Measurements from ENCODE around the gene MOSPD2. TPM values are rescaled to one million over a fixed set of nuclear protein-coding genes. Genes with fewer than 3 reads are reported as not detected.

Gene MOSPD2
- total and polyA plus RNA-seq, 2 of the 8 experiments (the other 6 are each of a cell fraction or from before 2014, with no cell fraction given): 4.5 to 12.1 TPM

GRCh38 chrX:14934423-14934822, 61.2 kb downstream of the MOSPD2 start:
- Histone ChIP-seq H4K8ac (ENCODE audit: extremely low read depth, insufficient read depth, low read length) (no peak overlapping the region), H4K20me1 (replicated peaks in 1 of 2; ENCODE audit: control insufficient read depth in 1 of 2, insufficient read depth in 2 of 2, low read length in 2 of 2) (no peaks in the 10 kb centered on the region), H3K36me3 (ENCODE audit: control insufficient read depth in 2 of 4, insufficient read depth in 4 of 4, low read length in 3 of 4) (no peaks in the 10 kb centered on the region), H3K23ac (ENCODE audit: insufficient read length) (no peak overlapping the region), H3K9ac (replicated peaks in 1 of 4; ENCODE audit: extremely low read depth in 1 of 4, low read depth in 3 of 4, low read length in 3 of 4) (no peak overlapping the region), H3K23me2 (ENCODE audit: low read depth, low read length) (no peaks in the 10 kb centered on the region), H3K9me3 (ENCODE audit: insufficient read depth in 2 of 2, low read depth in 1 of 2, low read length in 1 of 2) (no peaks in the 10 kb centered on the region), H2BK20ac (ENCODE audit: low read length) (no peak overlapping the region), H3K14ac (ENCODE audit: insufficient read length) (no peak overlapping the region), H3K4me2 (ENCODE audit: insufficient read depth in 1 of 2, low read depth in 2 of 2, low read length in 2 of 2) (no peak overlapping the region), H4K5ac (ENCODE audit: insufficient read length, low read depth, low read length) (no peak overlapping the region), H2BK5ac (ENCODE audit: low read depth, low read length) (no peak overlapping the region), H3K56ac (replicated peaks; ENCODE audit: insufficient read length, low read depth, low read length) (no peak overlapping the region), H3K79me2 (ENCODE audit: control insufficient read depth in 1 of 2, insufficient read depth in 2 of 2, low read length in 2 of 2) (no peaks in the 10 kb centered on the region), H3K4me1 (replicated peaks in 1 of 4; ENCODE audit: control insufficient read depth in 3 of 4, insufficient read depth in 4 of 4, low read length in 3 of 4) (no peaks in the 10 kb centered on the region), H2BK120ac (replicated peaks; ENCODE audit: low read depth, low read length) (no peak overlapping the region), H2BK12ac (ENCODE audit: low read depth, low read length) (no peak overlapping the region), H2BK15ac (ENCODE audit: low read length) (no peak overlapping the region), H4K91ac (replicated peaks; ENCODE audit: insufficient read length, low read length) (no peak overlapping the region), H3K27me3 (replicated peaks in 1 of 4; ENCODE audit: control insufficient read depth in 3 of 4, extremely low read depth in 1 of 4, insufficient read depth in 3 of 4, low read length in 3 of 4) (no peaks in the 10 kb centered on the region), H3K27ac (ENCODE audit: low read depth, low read length) (no peak overlapping the region), H2AK5ac (ENCODE audit: low read depth, low read length) (no peak overlapping the region), H3K4me3 (ENCODE audit: extremely low read depth in 1 of 4, insufficient read depth in 2 of 4, low read depth in 3 of 4, low read length in 4 of 4) (no peak overlapping the region), H3K4ac (replicated peaks; ENCODE audit: insufficient read length, low read depth, low read length) (no peak overlapping the region), H3K79me1 (ENCODE audit: low read depth, low read length) (no peaks in the 10 kb centered on the region), H2AFZ (ENCODE audit: low read length) (no peak overlapping the region), H3K18ac (ENCODE audit: extremely low read depth, low read length) (no peak overlapping the region)
- 100% methylated on average over 1 of the region's 1 CpG; no CpG with 5 or more reads in 1 of the 2 experiments for WGBS, 2 experiments (ENCODE audit: extremely low coverage in 1 of 2, insufficient coverage in 1 of 2, insufficient read length in 1 of 2, insufficient replicate concordance in 2 of 2, low coverage in 1 of 2, low lambda C conversion rate in 2 of 2, missing lambda C conversion rate in 1 of 2)
- DNase-seq (ENCODE audit: low read depth in 1 of 2, low spot score in 2 of 2): no peak
- ChIA-PET POLR2A (ENCODE audit: partially characterized antibody) (no interaction called here), CTCF (ENCODE audit: partially characterized antibody) (no interaction called here)
- no peak for FAIRE-seq
- TF ChIP-seq CBX8 (IDR thresholded peaks at IDR 0.05; ENCODE audit: borderline replicate concordance, low read depth, low read length) (no peak), JUND (IDR thresholded peaks at IDR 0.05; ENCODE audit: low read length) (no peak), RFX5 (IDR thresholded peaks at IDR 0.05; ENCODE audit: borderline replicate concordance, low read depth, low read length) (no peak), FOSL1 (IDR thresholded peaks at IDR 0.05; ENCODE audit: insufficient read depth, low read depth, low read length) (no peak), SP4 (IDR thresholded peaks at IDR 0.05; ENCODE audit: low read length) (no peak), CTCF (IDR thresholded peaks at IDR 0.05; ENCODE audit: control extremely low read depth in 1 of 3, insufficient read depth in 1 of 3, low read depth in 1 of 3, low read length in 3 of 3) (no peak), MAX (IDR thresholded peaks at IDR 0.05) (no peak), SP1 (IDR thresholded peaks at IDR 0.05; ENCODE audit: low read depth, low read length) (no peak), SP2 (IDR thresholded peaks at IDR 0.05; ENCODE audit: low read length) (no peak), MAFK (IDR thresholded peaks at IDR 0.05; ENCODE audit: low read depth, low read length) (no peak), ASH2L (IDR thresholded peaks at IDR 0.05; ENCODE audit: low read length) (no peak), KDM1A (IDR thresholded peaks at IDR 0.05; ENCODE audit: borderline replicate concordance, low read length) (no peak), BACH1 (IDR thresholded peaks at IDR 0.05; ENCODE audit: low read length) (no peak), CHD2 (IDR thresholded peaks at IDR 0.05; ENCODE audit: low read length) (no peak)

Measured in H1 (cell line).